Gastrocnemius medialis (tissue), 4 donors: ENCODE measurements around the gene RASAL3.

Source experiments
- CTCF ChIP-seq, 5 experiments: fragments of 450-650 bp in 3 of 5; fragments of 200-600 bp in 2 of 5; sonication (generic) in 2 of 5; IDR thresholded peaks in 4 of 5; conservative IDR thresholded peaks in 1 of 5; 1 replicate in 4 of 5; 2 replicates in 1 of 5; pipeline ENCODE4 v1.5.1; 2016 to 2019; ENCODE audit warnings: antibody characterized with exemption in 5 of 5, mild to moderate bottlenecking in 3 of 5, moderate library complexity in 3 of 5
- POLR2A ChIP-seq, 2 donors: fragments of 450-650 bp; IDR thresholded peaks; one replicate each; pipeline ENCODE4 v1.6.1; 2017; ENCODE audit warnings: antibody characterized with exemption in 2 of 2, mild to moderate bottlenecking in 2 of 2, moderate library complexity in 2 of 2

DNA sequence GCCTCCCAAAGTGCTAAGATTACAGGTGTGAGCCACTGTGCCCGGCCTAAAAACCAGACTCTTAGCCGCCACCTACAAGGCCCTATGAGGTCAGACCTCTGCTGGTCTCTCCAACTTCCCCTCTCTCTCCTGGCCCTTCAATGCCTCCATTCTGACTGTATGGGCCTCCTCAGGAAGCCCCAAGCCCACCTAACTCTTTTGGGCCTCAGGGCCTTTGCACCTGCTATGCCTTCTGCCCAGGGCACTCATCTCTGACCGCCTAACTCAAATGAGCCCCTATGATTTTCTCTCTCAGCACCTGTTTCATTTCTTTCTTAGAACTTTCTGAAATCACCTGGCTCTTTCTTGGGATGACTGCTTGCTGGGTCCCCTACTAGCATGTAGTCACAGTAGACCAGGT, 21.0 kb downstream of the RASAL3 start:
- no peak for TF ChIP-seq CTCF (IDR thresholded peaks at IDR 0.05 in 4 of 5, conservative IDR thresholded peaks at IDR 0.05 in 1 of 5)
- TF ChIP-seq POLR2A (IDR thresholded peaks at IDR 0.05): no peak
